HG03108 (cell line): ENCODE measurements around the gene MRPS12.
A peak's percentile ranks its signal among the peaks of the same experiment; 100 is the strongest.

Experiments
- ATAC-seq: cut with Tn5 transposase; IDR thresholded peaks from one replicate; pipeline ENCODE4 v1.9.1; 2021; ENCODE audit warnings: moderate library complexity; ENCODE audit not compliant: unreplicated experiment

Gene MRPS12

GRCh38 chr19:38910488-38910887 is 20.3 kb upstream of the MRPS12 start:
- no peak for ATAC-seq

- no peak for ATAC-seq
Observed at GRCh38 chr19:38911388-38912001, 19.2 kb upstream of the MRPS12 start.

- ATAC-seq = no peak
Observed at GRCh38 chr19:38912600-38913514, 17.9 kb upstream of the MRPS12 start.

- ATAC-seq = no peak
Observed at GRCh38 chr19:38913958-38914357, 16.8 kb upstream of the MRPS12 start.

GRCh38 chr19:38915329-38916321 is 15.1 kb upstream of the MRPS12 start:
- no peak for ATAC-seq

GRCh38 chr19:38917516-38917915 is 13.2 kb upstream of the MRPS12 start:
- no peak for ATAC-seq

- ATAC-seq = no peak
Observed at GRCh38 chr19:38917921-38918491, 12.7 kb upstream of the MRPS12 start.

GRCh38 chr19:38918526-38918925 is 12.2 kb upstream of the MRPS12 start:
- no peak for ATAC-seq

- ATAC-seq = no peak
Observed at GRCh38 chr19:38919837-38920601, 10.7 kb upstream of the MRPS12 start.

GRCh38 chr19:38920602-38921419 is 9.9 kb upstream of the MRPS12 start:
- no peak for ATAC-seq

GRCh38 chr19:38921420-38922274 is 9.1 kb upstream of the MRPS12 start:
- ATAC-seq = no peak

GRCh38 chr19:38922482-38922881 is 8.3 kb upstream of the MRPS12 start:
- no peak for ATAC-seq

- no peak for ATAC-seq
Observed at GRCh38 chr19:38924388-38924787, 6.4 kb upstream of the MRPS12 start.

GRCh38 chr19:38928391-38929001 is 2.2 kb upstream of the MRPS12 start:
- no peak for ATAC-seq

- ATAC-seq = peak; percentile 49
Observed at GRCh38 chr19:38929929-38930775, 592 bp upstream of the MRPS12 start, which contains the start of gene SARS2. SARS2 (minus strand) TSS chr19:38930763; CDS start chr19:38930736, 27 bp downstream.

- no peak for ATAC-seq
Observed at GRCh38 chr19:38931521-38931793, 713 bp downstream of the MRPS12 start.
